ENCODE measurements around the gene SPATA19. TPM values are rescaled to one million over a fixed set of nuclear protein-coding genes. Genes with fewer than 3 reads are reported as not detected.
"Not testable (repeated sequence)": the region's sequence is repeated elsewhere in the genome, so short reads cannot be mapped to it uniquely, and the experiment has no call there.

SPATA19 gene
- not detected for total RNA-seq

DNA sequence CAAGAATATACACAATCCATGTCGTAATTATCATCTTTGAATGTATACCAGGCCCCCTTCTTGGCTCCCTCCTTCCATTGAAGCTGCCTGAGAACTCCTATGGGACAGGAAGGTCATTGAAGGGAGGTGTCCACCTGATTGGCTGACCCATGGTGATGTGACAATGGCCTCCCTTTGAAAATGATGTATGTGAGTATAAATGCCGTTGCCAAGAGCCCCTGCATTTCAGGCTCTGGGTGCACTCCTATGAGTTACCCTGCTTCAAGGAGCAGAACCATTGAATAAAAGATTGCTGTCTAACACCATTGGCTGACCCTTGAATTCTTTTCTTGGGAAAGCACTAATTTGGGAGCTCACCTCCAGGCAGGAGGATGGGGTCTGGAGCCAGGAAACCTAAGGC lies at the start of gene SPATA19:
Gene SPATA19, minus strand, starts transcription at position 101 of the 400 bp plus-strand sequence. Its CDS starts 67 bp downstream, at position 34.
- DNase-seq (ENCODE audit: low spot score): no peak

- DNase-seq (ENCODE audit: low spot score): peak; percentile 18
Measured at GRCh38 chr11:133895061-133895479, 49.8 kb upstream of the SPATA19 start.

DNA sequence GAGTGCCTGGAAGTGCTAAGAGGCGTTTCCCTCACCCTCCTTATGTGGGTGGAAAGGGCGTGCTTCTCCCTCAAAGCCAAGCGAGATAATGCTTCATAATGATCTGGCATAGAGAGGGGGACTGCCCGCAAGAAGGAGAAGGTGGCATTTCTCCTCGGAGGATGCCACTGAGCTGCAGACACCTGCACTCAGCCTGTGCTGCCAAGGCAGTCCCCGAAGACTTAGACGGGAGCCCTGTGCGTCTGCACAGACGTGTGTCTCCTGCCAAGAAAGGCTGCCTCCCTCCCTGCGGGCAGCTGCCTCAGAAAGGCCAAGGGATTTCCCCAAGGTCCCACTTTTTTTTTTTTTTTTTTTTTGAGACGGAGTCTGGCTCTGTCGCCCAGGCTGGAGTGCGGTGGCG lies 48.1 kb upstream of the SPATA19 start:
- DNase-seq (ENCODE audit: low spot score): peak; percentile 18

GRCh38 chr11:133892584-133893380 lies 47.5 kb upstream of the SPATA19 start:
- peak; percentile 32 for DNase-seq (ENCODE audit: low spot score)

DNA sequence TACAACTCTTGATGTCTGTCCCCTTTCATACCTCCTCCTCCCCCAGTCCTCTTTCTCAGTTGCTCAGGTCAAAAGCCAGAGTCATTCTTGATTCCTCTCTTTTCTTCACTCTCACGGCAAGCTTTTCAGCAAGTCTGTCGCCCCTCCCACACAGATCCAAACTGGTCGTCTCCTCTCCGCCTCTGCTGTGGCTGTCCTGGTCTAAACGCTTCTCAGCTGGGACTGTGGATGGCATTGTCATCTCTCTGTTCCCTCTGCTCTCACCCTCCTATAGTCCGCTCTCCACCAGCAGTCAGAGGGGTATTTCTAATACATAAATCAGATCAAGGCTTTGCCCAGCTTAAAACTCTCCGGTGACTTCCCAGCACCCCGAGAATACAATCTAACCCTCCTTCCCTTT lies 46.8 kb upstream of the SPATA19 start:
- no peak for DNase-seq (ENCODE audit: low spot score)

DNA sequence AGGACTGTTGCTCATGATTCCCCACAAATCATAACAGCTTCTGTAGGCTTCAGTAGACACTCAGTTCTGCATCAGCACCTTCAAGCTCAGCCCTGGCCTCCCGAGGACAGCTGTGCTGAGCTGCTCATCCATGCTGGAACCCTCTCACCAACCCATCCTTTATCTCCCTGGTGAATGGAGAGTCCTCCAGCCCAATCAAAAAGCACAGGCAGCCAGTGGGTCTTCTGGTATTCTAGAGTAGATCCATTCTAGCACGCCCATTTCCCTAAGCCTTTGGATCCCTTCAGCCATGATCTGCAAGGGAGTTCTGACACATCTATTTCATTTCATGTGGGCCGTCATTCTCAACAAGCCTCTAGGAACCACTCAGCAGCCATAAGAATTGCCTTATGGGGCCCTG lies 44.6 kb upstream of the SPATA19 start:
- no peak for DNase-seq (ENCODE audit: low spot score)

- no peak for DNase-seq (ENCODE audit: low spot score)
Measured at GRCh38 chr11:133889188-133889587, 43.9 kb upstream of the SPATA19 start.

GRCh38 chr11:133887692-133888332 lies 42.5 kb upstream of the SPATA19 start:
- DNase-seq (ENCODE audit: low spot score): no peak

DNA sequence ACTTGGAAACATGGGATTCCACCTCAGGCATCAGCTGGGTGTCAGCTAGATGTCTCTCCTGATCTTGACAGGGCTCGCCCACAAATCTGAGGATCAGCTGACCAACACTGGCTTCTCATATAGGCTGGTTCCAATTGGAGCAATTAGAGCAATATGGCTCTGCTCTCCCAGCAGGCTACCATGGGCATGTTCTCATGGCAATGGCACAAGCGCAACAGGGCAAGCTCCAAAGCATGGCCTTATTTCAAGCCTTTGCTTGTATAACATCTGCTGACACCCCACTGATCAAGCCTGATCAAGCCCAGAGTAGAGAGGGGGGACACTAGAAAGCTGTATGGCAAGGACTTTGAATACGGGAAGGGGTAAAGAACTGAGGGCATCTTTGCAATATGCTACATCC lies 40.7 kb upstream of the SPATA19 start:
- no peak for DNase-seq (ENCODE audit: low spot score)

- DNase-seq (ENCODE audit: low spot score): no peak
Measured at GRCh38 chr11:133872160-133872559, 26.8 kb upstream of the SPATA19 start.

GRCh38 chr11:133867456-133867855 lies 22.1 kb upstream of the SPATA19 start:
- DNase-seq (ENCODE audit: low spot score): no peak

- no peak for DNase-seq (ENCODE audit: low spot score)
Measured at GRCh38 chr11:133865466-133865865, 20.2 kb upstream of the SPATA19 start.

DNA sequence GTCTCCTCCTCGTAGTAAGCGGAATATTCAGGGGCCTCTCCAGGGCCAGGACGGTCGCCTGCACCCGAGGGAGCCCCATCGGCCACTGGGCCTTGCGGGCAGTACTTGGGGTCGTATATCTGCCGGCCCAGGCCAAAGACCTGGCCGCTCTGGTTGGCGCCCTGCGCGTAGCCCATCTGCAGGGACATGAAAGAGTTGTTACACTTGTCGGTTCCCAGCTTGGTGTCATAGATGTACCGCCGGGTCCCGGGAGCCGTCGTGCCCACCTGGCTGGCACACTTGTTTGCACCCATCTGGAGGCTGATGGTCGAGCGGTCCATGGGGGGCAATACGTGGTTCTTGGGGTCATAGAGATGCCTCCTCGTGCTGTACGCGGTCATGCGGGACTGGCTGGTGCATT lies 19.4 kb upstream of the SPATA19 start:
- DNase-seq (ENCODE audit: low spot score): no peak

- no peak for DNase-seq (ENCODE audit: low spot score)
Measured at GRCh38 chr11:133860151-133860550, 14.8 kb upstream of the SPATA19 start.

DNA sequence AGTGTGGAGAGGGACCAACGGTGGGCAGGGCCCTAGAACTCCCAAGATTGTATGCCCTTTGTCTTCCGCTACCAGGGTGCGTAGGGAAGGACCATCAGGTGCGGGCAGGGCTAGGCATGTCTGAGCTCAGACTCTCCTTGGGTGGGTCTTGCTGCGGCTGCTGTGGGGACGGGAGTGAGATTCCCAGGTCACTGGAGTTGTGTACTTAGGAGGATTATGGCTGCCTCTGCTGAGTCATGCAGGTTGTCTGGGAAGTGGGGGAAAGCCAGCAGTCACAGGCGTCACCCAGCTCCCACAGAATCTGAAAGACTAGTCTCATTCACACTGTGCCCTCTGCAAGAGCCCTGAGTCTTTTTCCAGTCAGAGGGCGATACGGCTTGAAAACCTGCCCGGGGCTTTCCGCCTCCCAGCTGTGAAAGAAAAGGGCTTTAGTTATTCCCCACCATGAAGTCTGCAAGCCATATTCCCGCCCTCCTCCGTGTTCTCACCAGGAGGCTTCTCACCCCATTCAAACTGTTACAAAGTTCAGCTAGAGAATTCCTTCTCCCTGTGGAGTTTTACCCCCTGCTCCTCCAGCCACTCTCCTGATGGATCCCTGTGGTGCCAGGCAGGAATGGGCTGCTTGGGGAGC lies 9.1 kb upstream of the SPATA19 start:
- DNase-seq (ENCODE audit: low spot score): not testable (repeated sequence)

DNA sequence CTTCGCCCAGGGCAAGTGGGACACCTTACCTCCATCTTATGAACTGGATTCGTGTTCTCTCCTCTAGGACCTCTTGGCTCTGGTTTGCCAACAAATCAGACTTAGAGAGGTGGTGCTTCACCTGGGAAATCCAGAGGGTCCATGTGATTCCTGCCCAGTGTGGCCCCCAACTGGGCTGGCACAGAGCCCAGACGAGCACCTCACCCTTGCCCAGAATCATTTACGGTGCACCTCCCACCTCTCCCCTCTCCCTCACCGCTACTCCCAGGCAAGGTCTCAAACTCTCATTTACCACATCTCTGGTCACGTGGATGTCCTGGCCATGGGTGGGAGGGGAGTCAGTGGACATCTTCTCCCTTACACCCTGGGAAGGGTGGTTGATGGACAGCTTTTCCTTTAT lies 1.1 kb downstream of the SPATA19 start:
- no peak for DNase-seq (ENCODE audit: low spot score)

DNA sequence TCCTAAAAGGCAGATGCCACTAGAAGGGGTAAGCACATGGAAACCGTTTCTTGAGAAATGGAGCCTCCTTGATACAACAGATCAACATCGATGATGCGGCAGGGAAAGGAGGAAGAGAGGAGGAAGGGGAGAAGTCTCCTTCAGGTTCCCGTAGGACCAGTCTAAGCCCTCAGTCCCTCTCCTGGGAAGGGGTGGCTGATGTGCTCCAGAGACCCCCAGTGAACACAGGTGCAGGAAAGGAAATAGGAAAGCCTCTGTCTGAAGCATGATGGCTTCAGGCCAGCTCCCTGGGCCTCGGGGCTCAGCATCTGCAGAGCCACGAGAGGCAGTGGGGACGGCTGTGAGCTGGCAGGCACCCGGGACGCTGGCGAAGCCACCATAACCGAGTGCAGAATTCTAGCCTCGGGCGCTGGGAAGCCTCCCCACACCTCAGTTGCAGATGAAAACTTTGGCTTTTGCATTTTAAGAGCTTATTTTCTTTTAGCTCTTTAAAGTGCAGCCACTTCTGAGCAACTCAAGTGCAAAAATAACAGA lies 1.8 kb downstream of the SPATA19 start:
- DNase-seq (ENCODE audit: low spot score): no peak

GRCh38 chr11:133842730-133843129 lies 2.6 kb downstream of the SPATA19 start:
- DNase-seq (ENCODE audit: low spot score): no peak

DNA sequence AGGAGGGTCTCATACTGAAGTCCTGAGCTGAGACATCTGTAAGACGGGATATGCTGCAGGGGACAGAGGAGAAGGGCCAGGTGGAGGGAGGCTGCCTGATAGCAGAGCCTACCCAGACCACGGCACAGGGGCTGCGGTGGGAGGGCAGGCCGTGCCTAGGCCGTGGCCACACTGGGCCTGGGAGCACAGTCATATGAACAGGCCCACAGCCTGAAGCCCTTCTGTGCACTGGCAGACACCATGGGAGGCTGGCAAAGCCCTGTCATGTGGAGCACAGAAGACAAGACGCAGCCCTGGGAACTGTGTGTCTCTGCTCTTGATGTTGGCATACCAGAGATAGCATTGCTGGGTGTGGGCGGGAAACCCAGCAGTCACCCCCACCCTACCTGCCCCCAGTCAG lies 3.3 kb downstream of the SPATA19 start:
- DNase-seq (ENCODE audit: low spot score): no peak

DNA sequence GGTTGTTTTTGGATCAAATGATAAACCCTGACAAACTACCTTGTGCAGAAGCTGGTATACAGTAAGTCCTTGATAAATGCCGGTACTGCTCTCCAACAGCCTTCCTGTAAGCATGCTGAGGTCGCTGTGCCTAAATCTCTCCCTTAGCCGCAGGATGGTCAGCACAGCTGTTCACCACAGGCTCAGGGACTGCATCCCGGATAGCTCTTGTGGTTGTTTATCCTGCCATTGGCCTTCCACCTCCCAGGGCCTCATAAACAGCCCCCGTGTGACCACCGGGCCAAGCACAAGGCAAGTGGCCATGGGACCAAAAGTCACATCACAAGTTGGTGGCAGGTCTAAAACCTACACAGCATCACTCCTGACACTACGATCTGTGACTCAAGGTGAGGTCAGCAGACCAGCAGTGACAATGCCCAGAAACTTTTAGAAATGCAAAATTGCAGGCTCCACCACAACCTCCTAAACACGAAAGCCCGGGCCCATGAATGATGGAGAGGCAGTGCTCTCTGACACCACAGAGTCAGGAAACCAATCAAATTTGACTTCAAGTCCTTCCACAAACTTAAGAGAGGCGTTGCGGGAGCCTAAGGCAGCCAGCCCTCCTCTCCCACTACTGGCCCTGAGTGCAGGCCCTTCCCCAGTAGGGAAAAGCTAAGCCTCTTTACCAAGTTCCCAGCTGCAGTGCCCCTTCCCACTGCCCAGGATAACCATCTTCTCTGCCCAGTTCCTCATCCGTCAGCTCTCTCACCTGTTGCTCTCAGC lies 3.9 kb downstream of the SPATA19 start:
- DNase-seq (ENCODE audit: low spot score): no peak

- DNase-seq (ENCODE audit: low spot score): no peak
Measured at GRCh38 chr11:133840479-133840941, 4.8 kb downstream of the SPATA19 start.
